Thyroid gland (tissue), 4 donors: ENCODE data around the gene TAPBP.

ENCODE experiments used
- POLR2A ChIP-seq, 2 donors: fragments of 450-650 bp; IDR thresholded peaks; one replicate each; pipeline ENCODE4 v1.6.1; 2017; ENCODE audit warnings: antibody characterized with exemption in 2 of 2, mild to moderate bottlenecking in 2 of 2, moderate library complexity in 1 of 2
- TF ChIP-seq, protein P1 (sequence below), 6 experiments: fragments of 200-600 bp in 3 of 6; fragments of 450-650 bp in 3 of 6; sonication (generic) in 3 of 6; IDR thresholded peaks; one replicate each; pipeline ENCODE4 v1.5.1; 2016 to 2019; ENCODE audit warnings: antibody characterized with exemption in 6 of 6, mild to moderate bottlenecking in 2 of 6, inconsistent platforms in 1 of 6, moderate library complexity in 1 of 6

DNA sequence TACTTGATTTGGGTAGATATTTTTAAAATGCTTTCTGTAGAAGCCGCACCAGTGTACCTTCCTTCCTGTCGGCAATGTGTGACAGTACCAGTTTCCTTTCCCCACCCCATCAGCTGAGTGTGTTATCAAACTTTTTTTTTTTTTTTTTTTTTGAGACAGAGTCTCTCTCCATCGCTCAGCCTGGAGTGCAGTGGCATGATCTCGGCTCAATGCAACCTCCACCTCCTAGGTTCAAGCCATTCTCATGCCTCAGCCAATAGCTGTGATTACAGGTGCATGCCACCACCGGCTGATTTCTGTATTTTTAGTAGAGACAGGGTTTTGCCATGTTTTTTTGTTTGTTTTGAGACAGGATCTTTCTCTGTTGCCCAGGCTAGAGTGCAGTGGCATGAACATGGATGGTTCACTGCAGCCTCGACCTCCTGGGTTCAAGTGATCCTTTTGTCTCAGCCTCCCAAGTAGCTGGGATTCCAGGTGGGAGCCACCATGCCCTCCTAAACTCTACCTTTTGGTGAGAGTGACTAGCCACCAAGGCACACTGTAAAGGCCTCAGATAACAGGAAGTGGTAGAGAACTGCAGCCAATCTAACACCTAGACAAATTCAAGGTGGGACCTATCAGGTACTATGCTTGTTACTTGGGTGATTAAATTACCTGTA is 30.2 kb upstream of the TAPBP start:
- TF ChIP-seq, protein P1, sequence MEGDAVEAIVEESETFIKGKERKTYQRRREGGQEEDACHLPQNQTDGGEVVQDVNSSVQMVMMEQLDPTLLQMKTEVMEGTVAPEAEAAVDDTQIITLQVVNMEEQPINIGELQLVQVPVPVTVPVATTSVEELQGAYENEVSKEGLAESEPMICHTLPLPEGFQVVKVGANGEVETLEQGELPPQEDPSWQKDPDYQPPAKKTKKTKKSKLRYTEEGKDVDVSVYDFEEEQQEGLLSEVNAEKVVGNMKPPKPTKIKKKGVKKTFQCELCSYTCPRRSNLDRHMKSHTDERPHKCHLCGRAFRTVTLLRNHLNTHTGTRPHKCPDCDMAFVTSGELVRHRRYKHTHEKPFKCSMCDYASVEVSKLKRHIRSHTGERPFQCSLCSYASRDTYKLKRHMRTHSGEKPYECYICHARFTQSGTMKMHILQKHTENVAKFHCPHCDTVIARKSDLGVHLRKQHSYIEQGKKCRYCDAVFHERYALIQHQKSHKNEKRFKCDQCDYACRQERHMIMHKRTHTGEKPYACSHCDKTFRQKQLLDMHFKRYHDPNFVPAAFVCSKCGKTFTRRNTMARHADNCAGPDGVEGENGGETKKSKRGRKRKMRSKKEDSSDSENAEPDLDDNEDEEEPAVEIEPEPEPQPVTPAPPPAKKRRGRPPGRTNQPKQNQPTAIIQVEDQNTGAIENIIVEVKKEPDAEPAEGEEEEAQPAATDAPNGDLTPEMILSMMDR (IDR thresholded peaks at IDR 0.05): no peak
- no peak for TF ChIP-seq POLR2A (IDR thresholded peaks at IDR 0.05)
